BLaER1 (cell line): ENCODE measurements around the gene ADCYAP1R1.

Source experiments
- H3K27ac ChIP-seq: shearing (Covaris generic); formaldehyde crosslinking; 2 replicates; pipeline ENCODE4 v1.8.1; 2022
- H3K27me3 ChIP-seq: shearing (Covaris generic); formaldehyde crosslinking; 2 replicates; pipeline ENCODE4 v1.8.1; 2022
- H3K36me3 ChIP-seq: shearing (Covaris generic); formaldehyde crosslinking; 2 replicates; pipeline ENCODE4 v1.8.1; 2022
- H3K4me1 ChIP-seq: shearing (Covaris generic); formaldehyde crosslinking; 2 replicates; pipeline ENCODE4 v1.8.1; 2022
- H3K4me2 ChIP-seq: shearing (Covaris generic); formaldehyde crosslinking; 2 replicates; pipeline ENCODE4 v1.8.1; 2022
- H3K4me3 ChIP-seq: shearing (Covaris generic); formaldehyde crosslinking; 2 replicates; pipeline ENCODE4 v1.8.1; 2022
- H3K9ac ChIP-seq: shearing (Covaris generic); formaldehyde crosslinking; 2 replicates; pipeline ENCODE4 v1.8.1; 2022
- H3K9me3 ChIP-seq: shearing (Covaris generic); formaldehyde crosslinking; 2 replicates; pipeline ENCODE4 v1.8.1; 2022
- H4K20me1 ChIP-seq: shearing (Covaris generic); formaldehyde crosslinking; 2 replicates; pipeline ENCODE4 v1.8.1; 2022
- Cebpa-rat ChIP-seq: shearing (Covaris generic); IDR thresholded peaks from 2 replicates; pipeline ENCODE4 v1.8.1; 2022

ADCYAP1R1 gene

DNA sequence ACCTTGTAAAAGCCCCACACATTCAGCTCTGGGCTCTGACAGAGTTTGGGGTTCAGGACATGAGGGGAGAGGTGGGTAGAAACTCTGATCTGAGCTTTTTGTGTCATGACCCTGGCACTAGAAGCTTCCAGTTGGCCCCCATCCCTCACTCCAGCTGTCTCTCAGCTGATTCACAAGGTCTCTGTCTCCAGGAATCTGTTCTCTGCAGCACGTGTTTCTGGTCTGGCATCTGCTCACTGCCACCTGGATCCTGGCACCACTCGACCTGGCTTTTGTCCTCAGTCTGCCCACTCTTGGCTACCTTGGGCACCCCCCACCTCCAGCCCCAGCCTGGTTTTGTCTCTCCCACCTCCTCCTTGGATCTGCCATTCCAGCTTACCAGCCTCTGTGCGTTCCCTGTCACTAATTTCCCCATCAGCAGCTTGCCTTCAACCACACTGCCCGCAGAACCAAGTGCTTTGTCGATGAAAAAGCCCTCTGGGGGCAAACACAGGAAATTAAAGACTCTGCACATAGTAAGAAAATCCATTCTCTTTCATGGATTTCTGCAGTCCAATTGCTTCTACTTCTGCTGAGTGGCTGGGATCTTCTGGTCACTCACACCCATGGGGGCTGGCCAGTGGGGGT lies 18.3 kb upstream of the ADCYAP1R1 start:
- Histone ChIP-seq H3K4me1 (no peaks in the 10 kb centered on the region), H3K27ac (no peak overlapping the region), H3K27me3 (no peaks in the 10 kb centered on the region), H3K4me2 (no peak overlapping the region), H3K4me3 (no peak overlapping the region), H4K20me1 (no peaks in the 10 kb centered on the region), H3K9me3 (no peaks in the 10 kb centered on the region), H3K9ac (no peak overlapping the region), H3K36me3 (no peaks in the 10 kb centered on the region)
- TF ChIP-seq Cebpa-rat = no peak

DNA sequence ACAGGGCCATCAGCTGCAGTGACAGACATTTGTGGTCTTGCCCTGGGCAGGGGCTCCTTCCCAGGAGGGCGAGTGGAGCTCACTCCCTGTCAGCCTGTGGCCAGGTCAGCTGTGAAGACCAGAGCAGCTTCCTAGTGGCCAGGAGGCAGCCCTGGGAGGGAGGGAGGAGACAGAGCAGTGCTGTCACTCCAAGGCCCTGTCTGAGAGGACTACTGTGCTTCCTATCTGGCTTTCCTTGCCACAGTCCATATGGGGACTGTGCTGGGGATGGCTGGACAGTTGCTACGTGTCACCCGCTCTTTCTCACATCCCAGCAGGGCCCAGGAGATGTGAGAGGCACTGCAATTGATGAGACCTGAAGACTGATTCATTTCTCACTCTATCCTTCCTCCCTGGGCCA lies 15.2 kb upstream of the ADCYAP1R1 start:
- Histone ChIP-seq H3K27me3 (no peaks in the 10 kb centered on the region), H3K4me1 (no peaks in the 10 kb centered on the region), H3K36me3 (no peaks in the 10 kb centered on the region), H3K27ac (no peak overlapping the region), H3K9ac (no peak overlapping the region), H4K20me1 (no peaks in the 10 kb centered on the region), H3K4me2 (no peak overlapping the region), H3K4me3 (no peak overlapping the region), H3K9me3 (no peaks in the 10 kb centered on the region)
- TF ChIP-seq Cebpa-rat = no peak

DNA sequence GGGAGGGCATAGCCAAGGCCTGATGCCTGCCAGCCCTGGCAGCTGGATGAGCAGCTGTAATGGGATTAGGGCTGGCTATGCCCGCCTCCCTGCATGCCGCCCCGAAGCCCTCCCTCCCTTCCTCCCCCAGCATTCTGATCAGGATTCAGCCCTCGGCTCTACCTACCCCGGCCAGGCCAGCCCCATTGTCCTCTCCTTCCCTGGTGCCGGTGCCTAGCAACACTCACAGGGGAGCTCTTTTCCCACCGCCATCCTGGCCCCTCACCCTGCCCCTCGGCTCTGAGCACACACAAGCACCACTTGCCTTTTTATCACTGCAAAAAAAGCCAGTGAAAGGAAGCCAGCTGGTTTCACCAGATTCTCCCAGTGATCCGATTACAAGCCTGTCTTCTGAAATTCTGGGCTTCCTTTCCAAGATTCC lies 9.0 kb upstream of the ADCYAP1R1 start:
- no peaks in the 10 kb centered on the region for H3K27me3 ChIP-seq
- H4K20me1 ChIP-seq = no peaks in the 10 kb centered on the region
- no peak for TF ChIP-seq Cebpa-rat
- no peak overlapping the region for H3K27ac ChIP-seq
- no peak overlapping the region for H3K4me2 ChIP-seq
- H3K9me3 ChIP-seq = no peaks in the 10 kb centered on the region
- H3K9ac ChIP-seq = no peak overlapping the region
- no peaks in the 10 kb centered on the region for H3K4me1 ChIP-seq
- H3K36me3 ChIP-seq = no peaks in the 10 kb centered on the region
- no peak overlapping the region for H3K4me3 ChIP-seq

DNA sequence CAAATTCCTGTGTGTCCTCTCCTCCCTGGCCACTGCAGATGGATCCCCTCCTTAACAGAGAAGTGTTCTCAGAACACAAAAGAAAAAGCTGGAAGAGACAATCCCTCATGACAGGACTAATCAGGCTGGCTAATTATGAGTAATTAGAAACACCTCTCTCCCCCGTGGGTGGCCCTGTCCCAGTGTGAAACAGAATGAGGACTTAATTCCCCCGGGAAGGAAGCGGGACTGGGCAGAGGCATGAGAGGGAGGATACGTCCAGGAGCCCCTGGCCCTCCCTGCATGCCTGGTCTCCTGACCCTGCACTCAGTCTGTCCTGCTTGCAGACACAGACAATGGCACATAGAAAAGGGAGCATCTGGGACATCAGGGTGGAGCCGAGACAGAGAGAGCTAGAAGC lies 7.6 kb upstream of the ADCYAP1R1 start:
- Histone ChIP-seq H3K9me3 (no peaks in the 10 kb centered on the region), H3K27me3 (peaks cover 2% of the 10 kb centered on the region; the same call in 1 of the 2 replicates), H3K9ac (no peak overlapping the region), H3K4me1 (no peaks in the 10 kb centered on the region), H4K20me1 (no peaks in the 10 kb centered on the region), H3K4me2 (no peak overlapping the region), H3K4me3 (no peak overlapping the region), H3K36me3 (no peaks in the 10 kb centered on the region), H3K27ac (no peak overlapping the region)
- TF ChIP-seq Cebpa-rat = no peak

DNA sequence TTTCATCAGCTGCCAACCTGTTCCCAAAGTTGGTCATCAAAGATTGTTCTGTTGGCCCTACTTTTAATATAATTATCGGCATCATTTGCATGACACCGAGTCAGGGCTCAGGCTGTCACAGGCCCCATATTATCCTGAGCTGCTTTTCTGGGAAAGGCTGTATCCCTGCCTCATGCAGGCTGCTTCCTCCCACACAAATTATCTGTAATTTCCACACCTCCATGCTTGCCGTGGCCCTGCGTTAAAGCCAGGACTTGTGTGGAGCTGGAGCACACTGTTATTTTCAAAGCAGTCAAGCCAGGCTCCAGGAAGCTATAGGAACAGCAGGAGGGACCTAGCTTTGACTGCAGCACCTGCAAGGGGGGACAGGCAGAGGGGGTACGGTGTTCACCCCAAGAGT lies 5.4 kb upstream of the ADCYAP1R1 start:
- Histone ChIP-seq H3K36me3 (no peaks in the 10 kb centered on the region), H3K27me3 (peaks cover 24% of the 10 kb centered on the region), H3K4me1 (no peaks in the 10 kb centered on the region), H3K9ac (no peak overlapping the region), H3K9me3 (no peaks in the 10 kb centered on the region), H3K4me2 (no peak overlapping the region), H4K20me1 (peaks cover 4% of the 10 kb centered on the region; the same call in 1 of the 2 replicates), H3K4me3 (no peak overlapping the region), H3K27ac (no peak overlapping the region)
- no peak for TF ChIP-seq Cebpa-rat

DNA sequence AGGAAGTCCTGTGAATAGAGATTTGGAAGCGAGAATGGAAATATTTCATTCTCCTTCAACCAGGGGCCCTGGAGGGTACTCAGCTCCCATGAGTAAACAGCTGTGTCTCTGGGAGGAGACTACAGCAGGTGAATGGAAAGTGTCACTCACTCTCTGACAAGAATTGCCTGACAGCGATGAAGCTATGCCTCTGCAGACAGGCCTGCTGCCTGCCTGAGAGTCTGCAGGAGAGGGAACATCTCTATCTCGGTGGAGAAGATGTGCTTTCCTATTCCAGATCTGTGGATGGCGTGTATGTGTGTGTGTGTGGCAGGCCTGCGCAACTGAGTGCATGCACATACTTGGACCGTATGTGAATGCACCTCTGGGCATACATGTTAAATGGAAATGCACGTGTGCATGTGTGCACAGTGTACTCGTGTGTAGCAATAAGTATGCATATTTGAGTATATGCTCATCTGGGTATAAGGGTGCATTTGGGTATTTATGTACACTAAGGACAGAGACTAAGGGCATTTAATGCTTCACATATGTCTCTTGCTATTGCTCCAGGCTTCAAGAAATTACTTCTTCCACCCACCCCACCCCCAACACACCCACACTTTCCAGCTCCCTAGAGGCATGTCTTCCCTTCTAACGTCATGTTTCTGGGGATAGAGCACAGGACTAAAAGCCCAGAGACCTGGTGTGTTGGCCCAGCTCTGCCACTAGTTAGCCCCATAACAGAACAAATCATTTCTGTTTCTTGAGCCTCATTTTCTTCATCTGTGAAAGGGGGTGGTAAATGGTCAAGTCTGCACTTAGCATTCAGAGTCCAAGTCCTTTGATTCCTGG lies 4.6 kb upstream of the ADCYAP1R1 start:
- H3K4me2 ChIP-seq = no peak overlapping the region
- no peaks in the 10 kb centered on the region for H3K4me1 ChIP-seq
- no peak overlapping the region for H3K4me3 ChIP-seq
- H3K27ac ChIP-seq = no peak overlapping the region
- peaks cover under 1% of the 10 kb centered on the region; the same call in 1 of the 2 replicates for H3K9me3 ChIP-seq
- H3K9ac ChIP-seq = no peak overlapping the region
- H3K36me3 ChIP-seq = no peaks in the 10 kb centered on the region
- H4K20me1 ChIP-seq = peaks cover 7% of the 10 kb centered on the region; the same call in 1 of the 2 replicates
- peaks cover 32% of the 10 kb centered on the region for H3K27me3 ChIP-seq
- no peak for TF ChIP-seq Cebpa-rat

DNA sequence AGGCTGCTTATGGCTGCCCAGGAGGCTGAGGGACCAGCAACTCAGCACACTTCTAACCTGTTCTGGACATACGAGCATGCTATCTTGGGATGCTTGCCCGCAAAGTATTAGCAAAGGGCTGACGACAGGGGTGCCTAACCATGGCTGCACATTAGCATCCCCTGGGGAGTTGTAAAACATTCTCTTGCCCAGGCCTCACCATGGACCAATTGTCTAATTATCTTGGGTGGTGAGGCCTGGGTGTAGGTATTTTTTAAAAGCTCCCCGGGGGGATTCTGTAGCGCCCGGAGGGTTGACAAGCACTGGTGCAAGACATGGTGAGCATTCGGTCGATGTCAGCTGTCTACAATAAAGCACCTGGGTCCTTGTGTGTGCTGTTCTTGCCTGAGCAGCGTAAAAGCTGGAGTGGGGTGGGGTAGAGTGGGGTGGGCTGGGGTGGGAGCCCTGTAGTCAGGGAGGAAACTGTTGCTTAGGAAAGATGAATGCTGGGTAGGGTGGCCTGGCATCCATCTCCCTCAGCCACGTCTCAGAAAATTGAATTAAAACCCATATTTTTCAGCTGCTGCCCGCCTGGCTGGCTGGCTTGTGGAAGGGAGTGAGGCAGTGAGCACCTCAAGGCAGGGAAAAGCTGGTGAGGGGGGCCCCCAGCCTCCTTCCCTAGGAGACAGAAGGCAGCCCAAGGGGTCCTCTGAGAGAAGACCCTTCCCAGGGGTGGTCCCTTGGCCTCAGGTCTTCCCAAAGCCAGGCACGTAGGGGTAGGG lies 2.9 kb upstream of the ADCYAP1R1 start:
- H3K27ac ChIP-seq = no peak overlapping the region
- no peak overlapping the region for H3K4me2 ChIP-seq
- no peaks in the 10 kb centered on the region for H3K4me1 ChIP-seq
- peaks cover 3% of the 10 kb centered on the region; the same call in 1 of the 2 replicates for H3K9me3 ChIP-seq
- H3K4me3 ChIP-seq = no peak overlapping the region
- H4K20me1 ChIP-seq = peaks cover 16% of the 10 kb centered on the region; the same call in 1 of the 2 replicates
- no peaks in the 10 kb centered on the region for H3K36me3 ChIP-seq
- peaks cover 49% of the 10 kb centered on the region for H3K27me3 ChIP-seq
- no peak for TF ChIP-seq Cebpa-rat
- no peak overlapping the region for H3K9ac ChIP-seq

DNA sequence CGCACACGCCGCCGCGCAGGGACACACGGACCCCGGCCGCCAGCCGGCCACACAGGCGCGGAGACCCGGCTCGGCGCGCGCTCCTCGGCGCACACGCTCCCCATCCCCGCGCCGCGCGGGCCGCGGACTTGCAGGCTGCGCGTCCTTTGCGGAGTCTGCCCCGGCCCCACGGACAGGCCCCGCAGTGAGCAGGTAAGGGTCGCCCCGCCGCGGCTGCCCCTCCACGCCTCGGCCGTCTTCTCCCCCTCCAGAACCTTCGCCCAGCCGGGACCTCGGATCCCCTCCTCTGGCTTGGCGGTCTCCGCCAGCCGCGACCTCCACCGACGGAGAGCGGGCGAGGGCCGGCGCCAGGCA lies 356 bp downstream of the ADCYAP1R1 start:
- no peak for TF ChIP-seq Cebpa-rat
- H3K27me3 ChIP-seq = peaks cover 59% of the 10 kb centered on the region
- peaks cover 3% of the 10 kb centered on the region; the same call in 1 of the 2 replicates for H3K9me3 ChIP-seq
- peak overlapping the region; percentile 39; the same call in 1 of the 2 replicates for H3K4me3 ChIP-seq
- H3K27ac ChIP-seq = no peak overlapping the region
- no peaks in the 10 kb centered on the region for H3K36me3 ChIP-seq
- H3K4me1 ChIP-seq = no peaks in the 10 kb centered on the region
- H3K9ac ChIP-seq = no peak overlapping the region
- peaks cover 16% of the 10 kb centered on the region; the same call in 1 of the 2 replicates for H4K20me1 ChIP-seq
- peak overlapping the region; percentile 40 for H3K4me2 ChIP-seq

DNA sequence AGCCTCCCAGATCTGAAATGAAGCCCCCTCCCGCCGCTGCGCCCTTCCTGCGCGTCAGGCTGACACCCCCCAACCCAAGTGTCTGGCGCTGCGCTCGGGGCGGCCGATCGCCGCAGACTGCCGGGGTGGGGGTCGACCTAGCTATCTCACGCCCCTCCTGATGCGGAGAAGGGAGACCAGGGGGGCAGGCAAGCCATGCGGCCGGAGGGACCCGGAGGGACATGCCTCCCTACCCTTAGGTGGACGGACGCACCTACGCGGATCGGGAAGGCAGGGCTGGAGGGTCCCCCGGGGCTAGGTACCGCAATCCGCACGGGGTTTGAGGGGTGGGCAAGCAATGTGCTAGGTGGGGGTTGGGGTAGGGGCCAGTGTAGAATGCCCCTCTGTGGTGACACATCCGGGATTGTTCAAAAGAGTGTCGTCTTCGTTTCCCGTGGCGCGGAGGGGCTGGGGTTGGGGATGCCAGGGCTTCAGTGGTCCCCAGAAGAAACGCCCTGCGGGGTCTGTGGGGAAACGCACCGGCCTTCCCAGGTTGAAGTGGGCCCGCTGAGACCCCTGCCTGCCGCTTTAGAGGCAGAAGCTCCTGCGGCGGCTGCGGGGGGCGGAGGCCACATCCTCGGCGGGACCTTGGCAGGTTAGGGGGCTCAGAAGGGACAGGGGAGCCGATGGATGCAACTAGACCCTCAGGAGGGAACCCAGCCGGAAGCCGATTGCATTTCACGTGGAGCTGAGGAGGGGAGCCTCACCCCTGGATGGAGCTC lies 913 bp downstream of the ADCYAP1R1 start:
- Histone ChIP-seq H3K27ac (no peak overlapping the region), H3K4me2 (peak overlapping the region; percentile 40), H3K36me3 (no peaks in the 10 kb centered on the region), H3K4me3 (peak overlapping the region; percentile 39; the same call in 1 of the 2 replicates), H3K9ac (no peak overlapping the region), H3K27me3 (peaks cover 59% of the 10 kb centered on the region), H3K9me3 (peaks cover 3% of the 10 kb centered on the region; the same call in 1 of the 2 replicates), H4K20me1 (peaks cover 16% of the 10 kb centered on the region; the same call in 1 of the 2 replicates), H3K4me1 (no peaks in the 10 kb centered on the region)
- no peak for TF ChIP-seq Cebpa-rat
